ENCODE data around the gene BASP1.
"Not testable (repeated sequence)": the region's sequence is repeated elsewhere in the genome, so short reads cannot be mapped to it uniquely, and the experiment has no call there.

Gene BASP1

GRCh38 chr5:17257705-17258273, 40.4 kb downstream of the BASP1 start:
- no peak for DNase-seq

- DNase-seq: no peak
Observed at GRCh38 chr5:17258431-17258830, 41.0 kb downstream of the BASP1 start.

- not testable (repeated sequence) for DNase-seq
Observed at GRCh38 chr5:17259012-17259411, 41.6 kb downstream of the BASP1 start.

- no peak for DNase-seq
Observed at GRCh38 chr5:17259630-17260257, 42.3 kb downstream of the BASP1 start.

GRCh38 chr5:17260549-17260948, 43.1 kb downstream of the BASP1 start:
- DNase-seq: no peak

- no peak for DNase-seq
Observed at GRCh38 chr5:17261075-17261474, 43.6 kb downstream of the BASP1 start.

- DNase-seq: no peak
Observed at GRCh38 chr5:17265041-17265440, 47.6 kb downstream of the BASP1 start.

- DNase-seq: no peak
Observed at GRCh38 chr5:17267106-17267505, 49.7 kb downstream of the BASP1 start.

- DNase-seq: no peak
Observed at GRCh38 chr5:17269201-17269600, 51.8 kb downstream of the BASP1 start.

GRCh38 chr5:17272111-17272510, 54.7 kb downstream of the BASP1 start:
- no peak for DNase-seq

- no peak for DNase-seq
Observed at GRCh38 chr5:17275289-17276158, 58.1 kb downstream of the BASP1 start.

GRCh38 chr5:17276445-17276844, 59.0 kb downstream of the BASP1 start:
- DNase-seq: no peak

- no peak for DNase-seq
Observed at GRCh38 chr5:17277907-17278306, 60.5 kb downstream of the BASP1 start.

- DNase-seq: no peak
Observed at GRCh38 chr5:17278931-17279330, 61.5 kb downstream of the BASP1 start.

GRCh38 chr5:17279487-17279886, 62.1 kb downstream of the BASP1 start:
- no peak for DNase-seq

- DNase-seq: no peak
Observed at GRCh38 chr5:17282283-17283120, 65.1 kb downstream of the BASP1 start.

GRCh38 chr5:17283121-17283415, 65.6 kb downstream of the BASP1 start:
- DNase-seq: no peak

GRCh38 chr5:17287501-17288155, 70.2 kb downstream of the BASP1 start:
- peak in 1 of 2 experiments; percentile 22 for DNase-seq

- no peak for DNase-seq
Observed at GRCh38 chr5:17288570-17288969, 71.1 kb downstream of the BASP1 start.

- DNase-seq: no peak
Observed at GRCh38 chr5:17289681-17290539, 72.5 kb downstream of the BASP1 start.

GRCh38 chr5:17290540-17290974, 73.1 kb downstream of the BASP1 start:
- no peak for DNase-seq
